GM19438 (cell line): ENCODE results near the gene HJURP.
"Not testable (repeated sequence)": the region's sequence is repeated elsewhere in the genome, so short reads cannot be mapped to it uniquely, and the experiment has no call there.

Experiments
- ATAC-seq: cut with Tn5 transposase; IDR thresholded peaks from one replicate; pipeline ENCODE4 v1.9.1; 2021; ENCODE audit warnings: low read depth; ENCODE audit not compliant: unreplicated experiment

HJURP gene, protein sequence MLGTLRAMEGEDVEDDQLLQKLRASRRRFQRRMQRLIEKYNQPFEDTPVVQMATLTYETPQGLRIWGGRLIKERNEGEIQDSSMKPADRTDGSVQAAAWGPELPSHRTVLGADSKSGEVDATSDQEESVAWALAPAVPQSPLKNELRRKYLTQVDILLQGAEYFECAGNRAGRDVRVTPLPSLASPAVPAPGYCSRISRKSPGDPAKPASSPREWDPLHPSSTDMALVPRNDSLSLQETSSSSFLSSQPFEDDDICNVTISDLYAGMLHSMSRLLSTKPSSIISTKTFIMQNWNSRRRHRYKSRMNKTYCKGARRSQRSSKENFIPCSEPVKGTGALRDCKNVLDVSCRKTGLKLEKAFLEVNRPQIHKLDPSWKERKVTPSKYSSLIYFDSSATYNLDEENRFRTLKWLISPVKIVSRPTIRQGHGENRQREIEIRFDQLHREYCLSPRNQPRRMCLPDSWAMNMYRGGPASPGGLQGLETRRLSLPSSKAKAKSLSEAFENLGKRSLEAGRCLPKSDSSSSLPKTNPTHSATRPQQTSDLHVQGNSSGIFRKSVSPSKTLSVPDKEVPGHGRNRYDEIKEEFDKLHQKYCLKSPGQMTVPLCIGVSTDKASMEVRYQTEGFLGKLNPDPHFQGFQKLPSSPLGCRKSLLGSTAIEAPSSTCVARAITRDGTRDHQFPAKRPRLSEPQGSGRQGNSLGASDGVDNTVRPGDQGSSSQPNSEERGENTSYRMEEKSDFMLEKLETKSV

GRCh38 chr2:233854241-233854981 is at the start of gene HJURP:
HJURP (minus strand) TSS chr2:233854535; CDS start chr2:233854500, 35 bp downstream.
- ATAC-seq, result peak; percentile 96

GRCh38 chr2:233901884-233902283 is 47.5 kb upstream of the HJURP start:
- ATAC-seq, result no peak

DNA sequence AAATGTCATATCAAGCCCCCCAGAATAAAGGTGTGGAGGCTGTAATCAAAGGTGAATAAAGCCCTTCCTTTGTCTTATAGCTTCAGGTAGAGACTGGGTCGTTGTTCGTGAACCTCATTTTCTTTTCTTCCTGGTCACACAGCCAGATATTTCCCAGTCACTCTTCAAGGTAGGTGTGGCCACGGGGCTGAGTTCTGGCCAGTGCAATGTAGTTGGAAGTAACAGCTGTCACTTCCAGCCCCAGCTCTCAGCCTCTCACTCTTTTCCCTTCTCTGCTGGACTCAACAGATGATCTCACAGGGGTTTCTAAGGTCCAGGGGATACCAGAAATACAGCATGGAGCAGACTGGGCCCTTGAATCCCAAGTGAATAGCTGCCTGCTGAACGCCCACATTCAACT is 47.0 kb upstream of the HJURP start:
- ATAC-seq, result no peak

- not testable (repeated sequence) for ATAC-seq
Observed at GRCh38 chr2:233896253-233896652, 41.9 kb upstream of the HJURP start.

GRCh38 chr2:233892793-233893192 is 38.5 kb upstream of the HJURP start:
- no peak for ATAC-seq

DNA sequence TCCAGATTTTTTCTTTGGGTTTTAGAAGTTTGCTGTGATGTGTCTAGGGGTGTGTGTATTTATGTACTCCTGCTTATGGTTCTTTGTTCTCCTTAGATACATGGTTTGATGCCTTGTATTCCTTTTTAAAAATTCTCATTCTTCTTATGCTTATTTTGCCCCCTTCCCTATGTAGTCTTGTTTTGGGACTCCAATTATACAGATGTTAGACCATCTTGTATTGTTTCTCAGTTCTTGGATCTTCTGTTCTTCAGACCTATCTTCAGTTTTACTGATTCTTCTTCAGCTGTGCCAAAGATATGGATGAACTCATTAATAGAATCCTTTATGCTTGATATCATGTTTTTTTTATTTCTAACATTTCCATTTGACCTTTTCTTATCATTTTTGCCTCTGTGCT is 28.0 kb upstream of the HJURP start:
- ATAC-seq, result no peak

GRCh38 chr2:233872125-233872524 is 17.8 kb upstream of the HJURP start:
- not testable (repeated sequence) for ATAC-seq

DNA sequence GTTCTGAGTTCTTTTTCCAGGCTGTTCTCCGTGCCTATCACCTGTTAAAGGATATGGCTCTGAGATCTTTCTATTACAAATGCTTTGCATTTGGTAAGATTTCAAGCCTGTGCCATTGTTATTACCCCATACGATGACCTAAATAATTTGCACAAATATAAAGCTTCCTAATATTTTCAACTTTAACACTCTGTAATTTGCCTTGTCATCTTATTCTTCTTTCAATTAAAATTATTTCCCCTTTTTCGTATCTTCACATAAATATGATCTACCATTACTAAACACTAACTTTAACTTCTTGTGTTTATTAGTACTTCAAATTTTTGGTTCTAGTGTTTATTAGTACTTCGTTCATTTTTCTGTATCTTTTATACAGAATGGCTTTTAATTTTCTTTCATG is 17.1 kb upstream of the HJURP start:
- ATAC-seq, result no peak

- ATAC-seq, result peak; percentile 75
Observed at GRCh38 chr2:233867993-233868532, 13.7 kb upstream of the HJURP start, which contains the start of gene MSL3B. MSL3B (minus strand) TSS chr2:233868386.

DNA sequence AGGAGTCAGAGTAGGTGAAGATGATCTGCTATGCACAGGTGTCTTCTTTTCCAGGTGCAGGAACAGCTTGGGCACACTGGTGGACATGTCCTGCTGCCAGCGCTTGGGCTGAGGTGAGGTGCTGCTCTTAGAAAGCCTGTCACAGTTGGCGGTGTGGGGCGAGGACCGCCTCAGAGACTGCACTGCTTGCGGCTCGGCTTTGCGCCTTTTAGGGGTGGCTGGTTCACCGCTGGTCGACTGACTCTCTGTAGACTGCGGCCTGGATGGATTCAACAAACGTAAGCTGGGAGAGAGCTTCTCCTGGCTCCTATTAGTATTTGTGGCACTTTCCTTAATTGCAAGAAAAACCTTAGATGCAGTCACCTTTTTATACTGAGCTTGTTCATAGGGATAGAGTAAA is 12.1 kb upstream of the HJURP start:
- no peak for ATAC-seq

DNA sequence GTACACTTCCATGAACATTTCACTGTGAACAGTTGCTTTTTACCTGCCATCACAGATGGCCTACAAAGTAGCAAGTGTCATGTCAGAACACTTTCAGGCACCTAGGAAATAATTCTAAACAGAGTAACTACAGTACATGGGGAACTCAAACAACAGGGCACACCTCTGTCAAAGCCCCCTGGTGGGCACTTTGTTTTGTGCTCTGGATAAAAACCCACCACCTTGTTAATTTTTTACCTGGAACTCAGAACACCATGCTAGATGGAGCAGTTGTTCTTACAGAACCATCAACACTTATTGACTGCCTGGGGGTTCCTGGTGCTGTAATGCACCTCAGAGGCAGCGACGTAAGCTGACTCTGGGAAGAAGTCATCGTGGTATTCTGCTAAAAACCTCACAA is 11.5 kb upstream of the HJURP start:
- ATAC-seq, result no peak

- no peak for ATAC-seq
Observed at GRCh38 chr2:233862261-233862768, 8.0 kb upstream of the HJURP start.

DNA sequence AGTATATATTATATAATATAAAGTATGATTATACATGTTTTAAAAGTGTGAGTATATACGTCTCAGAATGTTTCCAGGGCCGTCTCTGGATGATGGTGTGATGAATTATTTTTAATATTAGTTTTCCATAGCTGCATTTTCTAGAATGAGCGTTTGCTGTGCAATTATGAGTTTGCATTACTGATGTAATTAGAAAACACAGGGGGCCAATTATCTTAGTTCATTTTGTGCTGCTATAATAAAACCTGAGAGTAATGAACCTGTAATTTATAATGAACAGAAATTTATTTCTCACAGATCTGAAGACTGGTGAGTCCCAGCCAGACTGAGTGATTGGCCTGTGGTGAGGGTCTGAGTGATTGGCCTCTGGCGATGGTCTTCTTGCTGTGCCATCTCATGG is 4.0 kb upstream of the HJURP start:
- no peak for ATAC-seq

DNA sequence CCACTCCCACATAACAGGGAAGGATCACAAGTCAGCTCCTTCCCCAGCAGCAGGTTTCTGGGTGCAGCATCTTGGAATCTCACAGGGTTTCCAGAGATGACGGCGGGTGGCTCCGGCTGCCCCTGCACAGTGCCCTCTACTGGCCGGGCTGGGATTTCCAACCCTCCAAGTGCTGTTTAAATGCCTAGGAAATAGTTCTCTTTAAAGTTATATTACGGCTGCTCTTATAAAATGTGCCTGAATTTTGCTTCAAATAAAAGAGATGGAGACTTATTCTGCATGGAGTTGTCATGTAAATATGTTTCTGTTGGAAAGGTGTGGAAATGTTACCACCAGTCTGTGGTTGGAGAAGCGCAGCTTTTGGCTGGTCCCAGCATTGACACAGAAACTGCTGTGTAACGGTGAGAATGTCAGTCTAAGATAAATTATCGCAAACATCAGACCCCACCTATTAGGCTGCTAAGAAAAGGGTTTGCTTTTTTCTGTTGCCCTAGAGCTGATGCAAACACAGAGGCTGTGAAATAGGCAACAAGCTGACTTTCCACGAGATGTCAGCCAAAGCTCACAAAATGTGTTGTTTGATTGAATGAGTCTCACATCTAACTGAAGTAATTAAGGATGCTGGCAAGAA is 3.3 kb upstream of the HJURP start:
- ATAC-seq, result no peak

DNA sequence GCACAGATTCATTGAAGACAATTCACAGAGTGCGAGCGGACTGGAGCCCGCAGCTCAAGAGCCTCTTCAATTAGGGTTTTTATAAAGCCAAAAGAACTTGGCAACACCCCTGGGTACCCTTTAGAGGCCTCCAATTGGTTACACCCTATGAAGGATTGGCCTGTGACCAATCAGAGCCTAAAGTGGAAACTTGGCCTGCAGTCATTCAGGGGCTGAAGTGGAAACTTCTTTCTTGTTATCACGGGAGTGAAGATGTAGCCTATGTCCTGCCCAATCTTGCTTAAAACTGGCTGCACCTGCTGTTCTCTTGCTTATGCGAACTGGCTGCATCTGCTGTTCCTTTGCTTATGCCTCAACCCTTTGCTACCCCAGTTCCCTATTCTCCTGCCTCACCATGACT is 1.8 kb upstream of the HJURP start:
- no peak for ATAC-seq

GRCh38 chr2:233855345-233855744 is 1.0 kb upstream of the HJURP start:
- no peak for ATAC-seq

DNA sequence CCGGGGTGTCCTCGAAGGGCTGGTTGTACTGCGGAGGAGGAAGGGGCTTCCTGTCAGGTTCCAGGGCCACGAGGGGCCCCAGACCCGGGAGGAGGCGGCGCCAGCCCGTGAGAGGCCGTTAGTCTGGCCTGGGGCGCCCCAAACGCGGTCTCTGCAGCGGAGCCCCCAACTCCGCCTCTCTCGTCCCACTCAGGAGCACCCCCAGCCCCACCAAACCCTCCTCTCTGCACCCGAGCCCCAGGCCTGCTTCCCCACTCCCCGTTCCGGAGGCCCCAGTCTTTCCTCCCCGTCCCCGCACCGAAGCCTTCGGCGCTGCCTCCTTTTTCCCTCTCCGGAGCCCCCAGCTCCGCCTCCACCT is 473 bp downstream of the HJURP start:
- ATAC-seq, result no peak

DNA sequence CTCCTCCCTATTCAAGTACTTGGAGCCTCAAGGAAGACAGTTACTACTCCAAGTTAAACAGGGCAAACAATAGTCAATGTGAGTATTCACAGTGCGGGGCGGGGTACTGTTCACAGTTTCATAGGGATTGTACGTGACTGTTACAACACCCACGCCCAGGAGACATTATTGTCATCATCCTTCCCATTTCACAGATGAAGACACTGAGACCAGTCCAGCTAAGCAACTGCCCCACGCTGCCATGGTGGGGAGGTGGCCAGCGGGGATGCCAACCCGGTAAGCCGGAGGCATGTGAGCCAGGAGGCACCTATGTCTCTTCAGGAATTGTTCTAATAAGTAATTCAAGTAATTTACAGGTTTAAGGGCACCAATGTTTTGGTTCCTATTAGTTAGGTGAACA is 982 bp downstream of the HJURP start:
- ATAC-seq, result no peak

DNA sequence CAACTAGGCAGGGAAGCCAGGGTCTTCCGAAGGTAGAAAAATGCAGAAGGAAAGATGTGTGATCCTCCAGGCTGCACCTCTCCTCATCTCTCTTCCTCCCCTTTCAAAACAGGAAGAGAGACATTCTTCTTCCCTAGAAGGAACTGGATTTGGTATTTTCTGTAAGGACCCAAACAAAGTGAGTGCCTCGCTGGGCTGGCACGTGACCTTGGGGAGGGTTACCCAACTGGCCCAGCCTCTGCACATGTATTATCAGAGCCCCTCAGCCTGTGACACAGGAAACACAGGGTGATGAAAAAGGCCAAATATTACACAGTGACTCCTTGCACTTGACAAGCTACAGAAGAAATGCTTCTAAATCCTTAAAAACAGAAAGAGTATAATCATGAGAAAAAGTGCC is 2.3 kb downstream of the HJURP start:
- ATAC-seq, result no peak

DNA sequence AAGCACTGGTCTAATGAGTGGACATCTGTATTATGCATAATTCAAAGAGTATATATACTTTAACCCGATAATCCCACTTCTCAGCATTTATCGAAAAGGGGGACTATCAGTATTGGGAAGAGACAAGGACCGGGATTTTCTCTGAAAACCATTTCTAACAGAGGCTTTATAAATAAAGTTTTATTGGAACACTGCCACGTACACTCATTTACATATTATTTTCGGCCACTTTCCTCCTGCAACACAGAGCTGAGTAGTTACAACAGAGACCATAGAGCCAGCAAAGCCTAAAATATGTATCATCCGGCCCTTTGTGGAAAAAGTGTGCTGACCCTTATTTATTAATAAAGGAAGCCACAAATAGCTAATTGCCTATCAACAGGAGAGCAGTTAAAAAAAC is 3.2 kb downstream of the HJURP start:
- ATAC-seq, result no peak
